Raji (cell line): ENCODE results near the gene BNC2.

Experiments used
- POLR2A ChIP-seq: IDR thresholded peaks from 2 replicates; pipeline ENCODE4 v1.6.1; 2011; ENCODE audit warnings: low read depth, low read length, control low read depth; ENCODE audit not compliant: insufficient read depth

Gene BNC2

GRCh38 chr9:16434526-16434925 lies 435.9 kb downstream of the BNC2 start:
- no peak for TF ChIP-seq POLR2A

GRCh38 chr9:16433494-16433893 lies 437.0 kb downstream of the BNC2 start:
- no peak for TF ChIP-seq POLR2A

DNA sequence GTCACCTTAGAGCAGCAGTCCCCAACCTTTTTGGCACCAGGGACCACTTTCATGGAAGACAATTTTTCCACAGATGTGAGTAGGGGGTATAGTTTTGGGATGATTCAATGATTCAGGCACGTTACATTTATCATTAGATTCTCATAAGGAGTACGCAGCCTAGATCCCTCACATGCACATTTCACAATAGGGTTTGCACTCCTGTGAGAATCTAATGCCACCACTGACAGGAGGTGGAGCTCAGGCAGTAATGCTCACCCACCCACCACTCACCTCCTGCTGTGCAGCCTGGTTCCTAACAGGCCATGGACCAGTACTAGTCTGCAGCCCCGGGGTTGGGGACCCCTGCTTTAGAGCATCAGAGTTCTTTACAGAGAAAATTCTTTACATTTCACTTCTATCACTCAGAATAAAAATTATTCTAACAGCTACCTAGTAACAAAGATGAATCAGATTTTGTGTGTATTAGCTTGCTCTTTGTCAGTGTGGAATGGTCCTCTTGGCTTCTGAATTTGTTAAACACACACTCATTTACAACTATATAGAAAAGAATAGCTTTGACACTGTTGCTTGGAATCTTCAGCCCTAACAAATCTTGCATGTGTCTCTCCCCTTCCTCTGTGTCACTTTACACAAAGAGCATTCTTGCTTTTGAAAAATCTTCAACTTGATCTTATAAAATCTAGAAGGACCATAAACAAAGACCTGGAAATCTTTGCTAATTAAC lies 438.6 kb downstream of the BNC2 start:
- no peak for TF ChIP-seq POLR2A

GRCh38 chr9:16429671-16430070 lies 440.8 kb downstream of the BNC2 start:
- no peak for TF ChIP-seq POLR2A

DNA sequence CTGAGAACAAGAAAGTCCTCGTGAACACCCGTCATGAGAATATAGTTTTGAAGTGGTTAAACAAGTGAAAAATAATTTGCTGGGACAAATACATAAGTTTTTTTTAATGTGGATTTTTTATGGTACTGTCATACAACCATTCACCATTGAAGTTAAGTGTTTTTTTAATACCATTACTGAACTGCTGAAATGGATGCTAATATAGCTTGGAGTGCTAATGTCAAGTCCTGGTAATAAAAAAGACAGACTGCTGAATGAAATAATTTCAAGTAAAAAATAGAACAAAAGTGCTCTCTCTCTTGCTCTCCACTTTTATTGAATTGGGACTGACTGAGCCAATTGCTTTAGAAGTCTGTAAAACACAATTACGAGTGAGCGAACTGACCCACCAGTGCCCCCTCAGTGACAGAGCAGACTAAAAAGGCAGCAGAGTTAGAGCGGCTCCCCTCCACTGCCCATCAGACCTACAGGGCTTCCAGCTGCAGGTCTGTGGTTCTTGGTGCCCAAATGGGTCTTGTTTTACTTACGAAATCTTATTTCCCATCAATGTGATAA lies 442.5 kb downstream of the BNC2 start:
- no peak for TF ChIP-seq POLR2A

DNA sequence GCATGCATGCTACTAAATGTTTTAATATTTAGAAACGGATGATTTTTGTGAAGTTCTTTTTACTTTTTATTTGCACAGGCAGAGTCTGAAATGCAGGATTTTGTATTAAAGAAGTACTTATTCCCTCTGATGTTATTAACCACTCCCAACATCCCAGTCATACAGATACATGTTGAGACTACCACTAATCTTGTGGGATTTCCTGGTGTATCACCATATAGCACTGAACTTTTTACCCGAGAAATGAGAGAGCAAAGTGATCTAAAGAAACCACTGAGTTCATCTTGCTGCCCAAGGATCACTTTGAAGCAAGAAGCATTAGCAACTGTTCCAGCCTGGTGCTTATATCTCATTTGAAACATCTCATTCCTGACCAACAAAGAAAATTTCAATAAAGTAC lies 443.8 kb downstream of the BNC2 start:
- TF ChIP-seq POLR2A: no peak

DNA sequence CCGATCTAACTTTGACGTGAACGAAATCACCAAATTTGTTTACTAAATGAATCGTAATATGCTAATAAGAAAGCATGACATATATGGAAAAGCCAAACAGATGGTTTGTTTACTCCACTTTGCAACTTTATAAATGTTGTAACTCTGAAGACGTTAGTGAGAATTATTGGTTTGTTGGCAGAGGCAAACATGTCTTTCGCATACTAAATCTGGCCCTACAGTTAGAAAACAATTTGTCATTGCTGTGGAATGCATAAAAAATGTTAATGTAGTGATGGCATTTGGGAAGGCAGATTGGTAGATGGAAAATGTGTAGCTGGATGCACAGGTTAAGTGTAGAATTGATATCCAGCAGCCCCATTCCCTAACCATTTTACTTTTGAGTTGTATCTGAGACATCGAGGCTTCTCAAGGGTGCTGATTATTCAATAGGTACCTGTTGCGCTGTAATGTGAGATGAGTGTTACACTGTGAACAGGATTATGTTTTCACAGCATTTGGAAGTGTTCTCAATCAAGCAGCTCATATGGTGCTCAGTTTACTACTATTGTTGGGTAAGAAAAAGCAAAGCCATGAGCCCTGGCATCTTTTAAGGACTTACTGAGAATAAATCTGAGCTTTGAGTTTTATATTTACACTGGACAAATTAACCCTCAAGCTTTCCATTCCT lies 444.8 kb downstream of the BNC2 start:
- no peak for TF ChIP-seq POLR2A

DNA sequence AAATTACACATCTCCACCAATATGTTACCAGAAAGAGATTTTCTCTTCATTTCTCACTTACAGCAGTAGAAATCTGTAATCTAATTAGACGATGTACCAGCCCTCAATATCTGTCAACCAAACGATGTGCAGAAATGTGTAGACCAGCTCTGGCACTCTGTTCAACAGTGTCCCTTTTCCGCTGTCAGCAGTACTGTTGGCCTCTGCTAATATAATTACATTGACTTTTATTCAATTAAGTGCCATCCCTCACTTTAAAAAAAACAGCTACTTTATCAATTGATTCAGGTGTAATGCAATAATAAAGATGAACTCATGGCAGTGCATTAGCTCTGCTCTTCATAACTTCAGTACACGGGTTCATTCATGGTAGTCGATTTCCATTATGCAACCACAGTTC lies 448.4 kb downstream of the BNC2 start:
- no peak for TF ChIP-seq POLR2A

- TF ChIP-seq POLR2A: no peak
These were observed 448.9 kb downstream of the BNC2 start for GRCh38 chr9:16421532-16421931.

- TF ChIP-seq POLR2A: no peak
These were observed 451.3 kb downstream of the BNC2 start for GRCh38 chr9:16419124-16419523.

DNA sequence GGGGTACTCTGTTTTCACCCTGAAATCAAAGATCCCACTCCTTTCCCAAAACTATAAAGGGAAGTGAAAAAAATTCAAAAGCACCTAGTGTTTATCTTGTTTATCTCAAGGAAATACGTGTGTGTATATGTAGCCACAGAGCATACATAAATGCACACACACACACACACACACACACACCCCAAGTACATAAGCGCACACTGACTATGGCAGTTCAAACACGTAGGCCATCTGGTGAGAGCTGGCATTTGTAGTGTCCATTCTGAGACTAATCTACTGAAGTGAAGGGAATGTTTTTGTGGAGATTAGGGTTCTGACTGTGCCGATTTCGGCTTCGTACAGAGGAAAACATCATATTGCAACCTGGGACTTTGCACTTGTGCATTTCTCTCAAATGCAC lies 451.7 kb downstream of the BNC2 start:
- no peak for TF ChIP-seq POLR2A

DNA sequence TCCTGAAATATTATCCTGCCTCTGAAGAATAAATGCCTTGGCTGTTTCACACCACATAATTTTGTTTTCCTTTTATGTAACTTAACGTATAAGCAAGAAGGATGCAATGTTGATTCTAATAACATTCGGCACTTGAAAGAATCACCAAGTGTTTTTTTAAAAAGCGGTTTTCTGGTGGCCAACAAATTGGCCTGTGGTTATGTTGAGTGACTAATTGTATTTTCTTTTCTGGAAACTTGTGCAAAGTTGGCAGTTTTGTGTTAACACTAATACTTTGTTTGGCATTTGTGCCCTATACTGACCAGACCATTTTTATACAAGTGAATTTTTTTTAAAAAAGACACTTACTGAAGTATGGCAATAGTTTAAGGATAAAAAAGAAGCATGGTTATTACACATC lies 452.7 kb downstream of the BNC2 start:
- TF ChIP-seq POLR2A: no peak

- no peak for TF ChIP-seq POLR2A
These were observed 453.3 kb downstream of the BNC2 start for GRCh38 chr9:16417161-16417560.

GRCh38 chr9:16414451-16414850 lies 456.0 kb downstream of the BNC2 start:
- TF ChIP-seq POLR2A: no peak

GRCh38 chr9:16413509-16414016 lies 456.9 kb downstream of the BNC2 start:
- no peak for TF ChIP-seq POLR2A

DNA sequence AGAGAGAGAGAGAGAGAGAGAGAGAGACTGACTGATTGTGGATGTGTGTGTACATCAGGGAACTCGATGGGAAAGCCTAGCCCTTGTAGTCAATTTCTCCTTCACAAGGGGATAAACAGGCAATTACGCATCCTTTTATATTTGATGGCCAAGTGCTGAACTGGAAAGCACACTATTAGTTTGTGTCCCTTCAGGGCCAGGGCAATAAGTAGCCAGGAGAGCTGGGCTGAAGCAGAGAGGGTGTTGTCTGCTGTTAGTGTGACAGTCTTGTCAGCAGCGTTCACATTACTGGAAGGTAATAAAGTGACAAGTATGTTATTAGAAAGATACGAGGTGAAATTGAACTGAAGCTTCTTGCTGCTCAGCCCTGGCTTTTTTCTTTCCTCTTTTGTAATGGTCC lies 457.7 kb downstream of the BNC2 start:
- no peak for TF ChIP-seq POLR2A

DNA sequence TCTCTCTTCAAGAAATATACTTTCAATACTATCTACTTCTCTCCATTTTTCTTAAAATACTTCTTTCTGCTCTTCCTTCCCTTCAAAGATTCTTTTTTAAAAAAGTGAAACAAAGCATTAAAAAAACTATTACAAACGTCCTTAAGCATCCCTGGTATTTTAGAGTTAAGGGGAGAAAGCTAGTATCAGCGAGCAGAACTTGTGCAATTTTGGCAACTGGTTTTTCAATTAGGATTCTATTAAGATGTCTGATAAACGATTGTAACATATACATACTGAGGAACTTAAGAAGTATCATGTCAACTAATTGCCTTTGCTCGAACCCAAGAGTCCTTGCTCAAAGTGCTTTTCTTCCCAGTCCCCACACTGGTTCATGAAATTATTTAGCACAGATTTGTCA lies 459.2 kb downstream of the BNC2 start:
- TF ChIP-seq POLR2A: no peak
